GM12891 (cell line): Measurements from ENCODE around the gene BCL2.

ENCODE experiments used
- POLR2A ChIP-seq: IDR thresholded peaks from 2 replicates; pipeline ENCODE4 v1.6.1; 2011; ENCODE audit warnings: low read depth, low read length, control low read depth
- POLR2AphosphoS5 ChIP-seq: IDR thresholded peaks from 2 replicates; pipeline ENCODE4 v1.6.1; 2011; ENCODE audit warnings: low read depth, low read length, control low read depth
- SPI1 ChIP-seq: IDR thresholded peaks from 2 replicates; pipeline ENCODE4 v1.6.1; 2011; ENCODE audit warnings: low read depth, low read length, control low read depth
- TAF1 ChIP-seq: IDR thresholded peaks from 2 replicates; pipeline ENCODE4 v1.6.1; 2011; ENCODE audit warnings: low read depth, low read length, control low read depth

GRCh38 chr18:63363951-63364350, 44.4 kb upstream of the BCL2 start:
- TF ChIP-seq POLR2AphosphoS5 (no peak), SPI1 (peak; percentile 57), POLR2A (no peak), TAF1 (no peak)
